IPS-18a (cell line): ENCODE data around the gene TEAD4.

ENCODE experiments used
- H3K27ac ChIP-seq: one replicate; pipeline ENCODE4 v1.5.1; 2013; ENCODE audit warnings: low read length
- H3K27me3 ChIP-seq: one replicate; pipeline ENCODE4 v1.6.1; 2013; ENCODE audit warnings: mild to moderate bottlenecking, low read length; ENCODE audit not compliant: control insufficient read depth, insufficient read depth
- H3K36me3 ChIP-seq: one replicate; pipeline ENCODE4 v1.6.1; 2013; ENCODE audit warnings: low read depth, low read length; ENCODE audit not compliant: control insufficient read depth
- H3K4me1 ChIP-seq: one replicate; pipeline ENCODE4 v1.6.1; 2013; ENCODE audit warnings: low read depth, low read length; ENCODE audit not compliant: control insufficient read depth
- H3K4me3 ChIP-seq: one replicate; pipeline ENCODE4 v1.5.1; 2013; ENCODE audit warnings: low read length
- H3K9ac ChIP-seq: one replicate; pipeline ENCODE4 v1.6.1; 2013; ENCODE audit warnings: mild to moderate bottlenecking, low read length, moderate library complexity
- H3K9me3 ChIP-seq: one replicate; pipeline ENCODE4 v1.6.1; 2013; ENCODE audit warnings: low read depth, low read length; ENCODE audit not compliant: control insufficient read depth

Gene TEAD4

GRCh38 chr12:3035171-3035570 is 76.0 kb downstream of the TEAD4 start:
- Histone ChIP-seq H3K27me3 (no peaks in the 10 kb centered on the region), H3K4me1 (peaks cover 4% of the 10 kb centered on the region), H3K9me3 (no peaks in the 10 kb centered on the region), H3K4me3 (no peak overlapping the region), H3K27ac (no peak overlapping the region), H3K36me3 (peaks cover 40% of the 10 kb centered on the region), H3K9ac (no peak overlapping the region)

GRCh38 chr12:3035815-3036702 is 76.9 kb downstream of the TEAD4 start:
- Histone ChIP-seq H3K27me3 (no peaks in the 10 kb centered on the region), H3K27ac (no peak overlapping the region), H3K4me3 (no peak overlapping the region), H3K9me3 (no peaks in the 10 kb centered on the region), H3K9ac (no peak overlapping the region), H3K4me1 (peaks cover 4% of the 10 kb centered on the region), H3K36me3 (peaks cover 42% of the 10 kb centered on the region)

- no peaks in the 10 kb centered on the region for H3K9me3 ChIP-seq
- H3K27me3 ChIP-seq: no peaks in the 10 kb centered on the region
- no peak overlapping the region for H3K27ac ChIP-seq
- no peak overlapping the region for H3K9ac ChIP-seq
- peaks cover 36% of the 10 kb centered on the region for H3K36me3 ChIP-seq
- no peak overlapping the region for H3K4me3 ChIP-seq
- peaks cover 4% of the 10 kb centered on the region for H3K4me1 ChIP-seq
Measured at GRCh38 chr12:3036901-3037600, 77.9 kb downstream of the TEAD4 start.

GRCh38 chr12:3038166-3038565 is 79.0 kb downstream of the TEAD4 start:
- no peaks in the 10 kb centered on the region for H3K27me3 ChIP-seq
- peaks cover 4% of the 10 kb centered on the region for H3K4me1 ChIP-seq

GRCh38 chr12:3038926-3039510 is 79.8 kb downstream of the TEAD4 start:
- Histone ChIP-seq H3K4me3 (no peak overlapping the region), H3K27ac (no peak overlapping the region), H3K36me3 (peaks cover 36% of the 10 kb centered on the region), H3K9ac (no peak overlapping the region), H3K4me1 (no peaks in the 10 kb centered on the region), H3K9me3 (no peaks in the 10 kb centered on the region), H3K27me3 (no peaks in the 10 kb centered on the region)

More at GRCh38 chr12:3038166-3038565, 79.0 kb downstream of the TEAD4 start:
- Histone ChIP-seq H3K9me3 (no peaks in the 10 kb centered on the region), H3K36me3 (peaks cover 36% of the 10 kb centered on the region), H3K9ac (no peak overlapping the region), H3K27ac (no peak overlapping the region), H3K4me3 (no peak overlapping the region)

- H3K27ac ChIP-seq: no peak overlapping the region
- H3K4me3 ChIP-seq: no peak overlapping the region
- H3K4me1 ChIP-seq: no peaks in the 10 kb centered on the region
- H3K9ac ChIP-seq: no peak overlapping the region
- peaks cover 36% of the 10 kb centered on the region for H3K36me3 ChIP-seq
- no peaks in the 10 kb centered on the region for H3K27me3 ChIP-seq
- no peaks in the 10 kb centered on the region for H3K9me3 ChIP-seq
Measured at GRCh38 chr12:3040026-3040656, 80.9 kb downstream of the TEAD4 start.

- Histone ChIP-seq H3K36me3 (peaks cover 36% of the 10 kb centered on the region), H3K9me3 (no peaks in the 10 kb centered on the region), H3K4me3 (no peak overlapping the region), H3K27me3 (no peaks in the 10 kb centered on the region), H3K4me1 (no peaks in the 10 kb centered on the region), H3K27ac (no peak overlapping the region), H3K9ac (no peak overlapping the region)
Measured at GRCh38 chr12:3040663-3041544, 81.7 kb downstream of the TEAD4 start.

GRCh38 chr12:3041558-3042164 is 82.5 kb downstream of the TEAD4 start:
- Histone ChIP-seq H3K4me3 (no peak overlapping the region), H3K9ac (no peak overlapping the region), H3K4me1 (no peaks in the 10 kb centered on the region), H3K27ac (no peak overlapping the region), H3K36me3 (peaks cover 36% of the 10 kb centered on the region), H3K9me3 (no peaks in the 10 kb centered on the region), H3K27me3 (no peaks in the 10 kb centered on the region)

GRCh38 chr12:3042394-3042793 is 83.2 kb downstream of the TEAD4 start:
- no peaks in the 10 kb centered on the region for H3K4me1 ChIP-seq
- no peaks in the 10 kb centered on the region for H3K9me3 ChIP-seq
- no peak overlapping the region for H3K27ac ChIP-seq
- H3K36me3 ChIP-seq: peaks cover 30% of the 10 kb centered on the region
- no peak overlapping the region for H3K4me3 ChIP-seq
- H3K27me3 ChIP-seq: no peaks in the 10 kb centered on the region
- H3K9ac ChIP-seq: no peak overlapping the region

GRCh38 chr12:3042826-3043225 is 83.6 kb downstream of the TEAD4 start:
- Histone ChIP-seq H3K9ac (no peak overlapping the region), H3K27me3 (no peaks in the 10 kb centered on the region), H3K36me3 (peaks cover 26% of the 10 kb centered on the region), H3K9me3 (no peaks in the 10 kb centered on the region), H3K27ac (no peak overlapping the region), H3K4me3 (no peak overlapping the region), H3K4me1 (peaks cover 4% of the 10 kb centered on the region)
